K562 (cell line): ENCODE data around the gene TLX2. TPM values are rescaled to one million over a fixed set of nuclear protein-coding genes. Genes with fewer than 3 reads are reported as not detected.
A peak's percentile ranks its signal among the peaks of the same experiment; 100 is the strongest.

Experiments
- CBFA2T3 ChIP-seq: fragments of 450-650 bp; IDR thresholded peaks from 2 replicates; pipeline ENCODE4 v1.6.1; 2017
- CBX2 ChIP-seq: fragments of 200-600 bp; sonication (generic); IDR thresholded peaks from one replicate; pipeline ENCODE4 v1.6.1; 2012; ENCODE audit warnings: mild to moderate bottlenecking, low read length, inconsistent platforms; ENCODE audit not compliant: insufficient read depth, poor library complexity, severe bottlenecking
- CXXC5 ChIP-seq: fragments of 250-450 bp; sonication (Bioruptor Pico); IDR thresholded peaks from 2 replicates; pipeline ENCODE4 v1.8.0; 2022; ENCODE audit warnings: inconsistent platforms, mild to moderate bottlenecking, moderate library complexity
- GTF2F1 ChIP-seq: IDR thresholded peaks from 2 replicates; pipeline ENCODE4 v1.6.1; 2011; ENCODE audit warnings: low read depth, low read length, improper control_type of control experiment
- HNRNPLL ChIP-seq: fragments of 200-400 bp; formaldehyde crosslinking; IDR thresholded peaks from 2 replicates; pipeline ENCODE4 v1.6.1; 2017; ENCODE audit warnings: low read length, low read depth, mild to moderate bottlenecking; ENCODE audit not compliant: poor library complexity, severe bottlenecking
- KAT8 ChIP-seq: fragments of 450-650 bp; IDR thresholded peaks from 2 replicates; pipeline ENCODE4 v1.6.1; 2016; ENCODE audit warnings: low read depth, mild to moderate bottlenecking
- MTA1 ChIP-seq: fragments of 450-650 bp; IDR thresholded peaks from 2 replicates; pipeline ENCODE4 v1.6.1; 2017; ENCODE audit warnings: borderline replicate concordance
- MYNN ChIP-seq, 2 experiments: sonication (generic); formaldehyde crosslinking in 1 of 2; IDR thresholded peaks; 2 replicates each; pipeline versions ENCODE4 v1.5.0 to v1.6.1; 2016 to 2020; ENCODE audit warnings: antibody characterized with exemption in 1 of 2, missing genetic modification reagents in 1 of 2
- NBN ChIP-seq: fragments of 450-650 bp; IDR thresholded peaks from 2 replicates; pipeline ENCODE4 v1.6.1; 2016; ENCODE audit warnings: low read depth, mild to moderate bottlenecking
- PTBP1 ChIP-seq: fragments of 200-400 bp; formaldehyde crosslinking; IDR thresholded peaks from 2 replicates; pipeline ENCODE4 v1.6.1; 2017; ENCODE audit warnings: low read depth, low read length
- RFX1 ChIP-seq: fragments of 450-650 bp; IDR thresholded peaks from 2 replicates; pipeline ENCODE4 v1.6.1; 2016; ENCODE audit warnings: mild to moderate bottlenecking, moderate library complexity
- RFX7 ChIP-seq: fragments of 250-450 bp; sonication (Bioruptor Pico); IDR thresholded peaks from 2 replicates; pipeline ENCODE4 v1.5.1; 2021; ENCODE audit warnings: mild to moderate bottlenecking
- TSC22D4 ChIP-seq: fragments of 450-650 bp; IDR thresholded peaks from 2 replicates; pipeline ENCODE4 v1.6.1; 2016; ENCODE audit warnings: missing genetic modification characterization, missing biosample characterization, control low read depth
- ZNF282 ChIP-seq: sonication (generic); formaldehyde crosslinking; IDR thresholded peaks from 2 replicates; pipeline ENCODE4 v1.8.1; 2023; ENCODE audit warnings: missing genetic modification reagents
- ZNF3 ChIP-seq: fragments of 250-450 bp; sonication (Bioruptor Pico); IDR thresholded peaks from 2 replicates; pipeline ENCODE4 v1.5.0; 2021; ENCODE audit warnings: mild to moderate bottlenecking, moderate library complexity
- ZNF354B ChIP-seq: fragments of 250-450 bp; sonication (Bioruptor Pico); IDR thresholded peaks from 2 replicates; pipeline ENCODE4 v1.4.0; 2020
- ZNF408 ChIP-seq: fragments of 250-450 bp; sonication (Bioruptor Pico); IDR thresholded peaks from 2 replicates; pipeline ENCODE4 v1.4.0; 2020; ENCODE audit warnings: low read depth, mild to moderate bottlenecking, moderate library complexity
- ZNF561 ChIP-seq: fragments of 450-650 bp; formaldehyde crosslinking; conservative IDR thresholded peaks from 2 replicates; pipeline ENCODE4 v1.4.0; 2020; ENCODE audit warnings: mild to moderate bottlenecking, moderate library complexity
- polyA plus RNA-seq, 8 experiments: library from polyadenylated mRNA; depleted of rRNA in 4 of 8; stranded (reverse) in 5 of 8; unstranded in 3 of 8; fragments of >200 nt; fragmentation: Nextera tagmentation in 2 of 8; fragmentation: Illumina TruSeq in 1 of 8; extraction: Ambion mirVana in 2 of 8; extraction: Trizol in 1 of 8; gene quantifications; 2 replicates each; pipeline versions ENCODE4 v1.2.1 to v1.2.3, GENCODE V29; 2011 to 2014; ENCODE audit warnings: inconsistent platforms in 1 of 8, missing spikeins in 1 of 8
- total RNA-seq, 7 experiments: library from RNA; depleted of rRNA in 6 of 7; stranded (reverse); fragments of >200 nt in 6 of 7; fragmentation: Illumina TruSeq in 2 of 7; extraction: Trizol in 2 of 7; gene quantifications; 2 replicates each; pipeline versions ENCODE4 v1.2.1 to v1.2.3, GENCODE V29; 2011 to 2021; ENCODE audit warnings: low replicate concordance in 1 of 7
- TF ChIP-seq, protein P1 (sequence below): sonication (generic); formaldehyde crosslinking; IDR thresholded peaks from 2 replicates; pipeline ENCODE4 v1.8.0; 2022; ENCODE audit warnings: missing genetic modification reagents, mild to moderate bottlenecking, borderline replicate concordance
- TF ChIP-seq, protein P2 (sequence below): IDR thresholded peaks from 3 replicates; pipeline ENCODE4 v1.6.1; 2011; ENCODE audit warnings: borderline replicate concordance, mild to moderate bottlenecking, moderate library complexity; ENCODE audit not compliant: insufficient read length; ENCODE audit errors: extremely low read depth
- TF ChIP-seq, protein P3 (sequence below), 2 experiments: fragments of 450-650 bp; IDR thresholded peaks; 2 replicates each; pipeline ENCODE4 v1.6.1; 2018; ENCODE audit warnings: mild to moderate bottlenecking in 2 of 2, low read depth in 1 of 2; ENCODE audit not compliant: partially characterized antibody in 2 of 2

The TLX2 gene
- total and polyA plus RNA-seq, 9 of the 15 experiments (the other 6 are each of a cell fraction or from before 2014, with no cell fraction given) = not detected

DNA sequence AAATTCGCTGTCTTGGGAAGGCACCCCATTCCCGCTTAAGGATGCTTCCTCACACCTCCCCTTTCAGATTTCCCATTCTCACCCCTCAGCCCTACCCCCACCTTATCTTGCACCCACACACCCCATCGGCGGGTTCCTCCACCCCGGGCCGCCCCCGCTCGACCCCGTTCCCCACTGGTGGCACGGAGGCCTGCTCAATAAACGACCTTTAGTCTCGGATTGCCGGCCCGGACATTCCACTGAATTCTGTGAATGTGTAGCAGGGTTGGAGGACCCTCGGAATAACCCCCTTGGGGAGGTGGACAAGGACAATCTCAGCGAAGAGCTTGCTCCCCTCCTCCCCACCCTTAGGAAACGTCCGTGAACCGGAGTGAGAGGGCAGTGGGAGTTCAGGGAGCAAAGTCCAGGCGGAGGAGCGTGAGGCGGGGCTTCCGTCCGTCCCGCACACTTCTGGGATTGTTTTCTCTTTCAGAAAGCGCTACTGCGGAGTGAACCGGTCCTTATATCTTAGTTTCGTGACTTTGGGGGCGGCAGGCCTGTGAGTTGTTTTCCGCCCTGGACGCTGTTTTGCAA is 12.0 kb upstream of the TLX2 start (continued):
- TF ChIP-seq, protein P1, sequence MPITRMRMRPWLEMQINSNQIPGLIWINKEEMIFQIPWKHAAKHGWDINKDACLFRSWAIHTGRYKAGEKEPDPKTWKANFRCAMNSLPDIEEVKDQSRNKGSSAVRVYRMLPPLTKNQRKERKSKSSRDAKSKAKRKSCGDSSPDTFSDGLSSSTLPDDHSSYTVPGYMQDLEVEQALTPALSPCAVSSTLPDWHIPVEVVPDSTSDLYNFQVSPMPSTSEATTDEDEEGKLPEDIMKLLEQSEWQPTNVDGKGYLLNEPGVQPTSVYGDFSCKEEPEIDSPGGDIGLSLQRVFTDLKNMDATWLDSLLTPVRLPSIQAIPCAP = no peak
- TF ChIP-seq KAT8 (no peak), RFX1 (no peak), TSC22D4 (no peak), HNRNPLL (no peak), MYNN (IDR thresholded peaks at IDR 0.05) (no peak), MYNN (CRISPR knock-in tag; IDR thresholded peaks at IDR 0.05) (no peak), CXXC5 (CRISPR knock-in tag) (no peak), NBN (no peak), ZNF561 (CRISPR knock-in tag) (no peak), CBX2 (no peak), MTA1 (peak; percentile 46; the same call in 1 of the 2 replicates), ZNF408 (CRISPR knock-in tag) (no peak), ZNF282 (CRISPR knock-in tag) (no peak), GTF2F1 (no peak), CBFA2T3 (peak; percentile 73), ZNF354B (CRISPR knock-in tag) (no peak), RFX7 (CRISPR knock-in tag) (no peak), ZNF3 (CRISPR knock-in tag) (no peak), PTBP1 (no peak)
- TF ChIP-seq, protein P2, sequence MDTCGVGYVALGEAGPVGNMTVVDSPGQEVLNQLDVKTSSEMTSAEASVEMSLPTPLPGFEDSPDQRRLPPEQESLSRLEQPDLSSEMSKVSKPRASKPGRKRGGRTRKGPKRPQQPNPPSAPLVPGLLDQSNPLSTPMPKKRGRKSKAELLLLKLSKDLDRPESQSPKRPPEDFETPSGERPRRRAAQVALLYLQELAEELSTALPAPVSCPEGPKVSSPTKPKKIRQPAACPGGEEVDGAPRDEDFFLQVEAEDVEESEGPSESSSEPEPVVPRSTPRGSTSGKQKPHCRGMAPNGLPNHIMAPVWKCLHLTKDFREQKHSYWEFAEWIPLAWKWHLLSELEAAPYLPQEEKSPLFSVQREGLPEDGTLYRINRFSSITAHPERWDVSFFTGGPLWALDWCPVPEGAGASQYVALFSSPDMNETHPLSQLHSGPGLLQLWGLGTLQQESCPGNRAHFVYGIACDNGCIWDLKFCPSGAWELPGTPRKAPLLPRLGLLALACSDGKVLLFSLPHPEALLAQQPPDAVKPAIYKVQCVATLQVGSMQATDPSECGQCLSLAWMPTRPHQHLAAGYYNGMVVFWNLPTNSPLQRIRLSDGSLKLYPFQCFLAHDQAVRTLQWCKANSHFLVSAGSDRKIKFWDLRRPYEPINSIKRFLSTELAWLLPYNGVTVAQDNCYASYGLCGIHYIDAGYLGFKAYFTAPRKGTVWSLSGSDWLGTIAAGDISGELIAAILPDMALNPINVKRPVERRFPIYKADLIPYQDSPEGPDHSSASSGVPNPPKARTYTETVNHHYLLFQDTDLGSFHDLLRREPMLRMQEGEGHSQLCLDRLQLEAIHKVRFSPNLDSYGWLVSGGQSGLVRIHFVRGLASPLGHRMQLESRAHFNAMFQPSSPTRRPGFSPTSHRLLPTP = no peak
- TF ChIP-seq, protein P3, sequence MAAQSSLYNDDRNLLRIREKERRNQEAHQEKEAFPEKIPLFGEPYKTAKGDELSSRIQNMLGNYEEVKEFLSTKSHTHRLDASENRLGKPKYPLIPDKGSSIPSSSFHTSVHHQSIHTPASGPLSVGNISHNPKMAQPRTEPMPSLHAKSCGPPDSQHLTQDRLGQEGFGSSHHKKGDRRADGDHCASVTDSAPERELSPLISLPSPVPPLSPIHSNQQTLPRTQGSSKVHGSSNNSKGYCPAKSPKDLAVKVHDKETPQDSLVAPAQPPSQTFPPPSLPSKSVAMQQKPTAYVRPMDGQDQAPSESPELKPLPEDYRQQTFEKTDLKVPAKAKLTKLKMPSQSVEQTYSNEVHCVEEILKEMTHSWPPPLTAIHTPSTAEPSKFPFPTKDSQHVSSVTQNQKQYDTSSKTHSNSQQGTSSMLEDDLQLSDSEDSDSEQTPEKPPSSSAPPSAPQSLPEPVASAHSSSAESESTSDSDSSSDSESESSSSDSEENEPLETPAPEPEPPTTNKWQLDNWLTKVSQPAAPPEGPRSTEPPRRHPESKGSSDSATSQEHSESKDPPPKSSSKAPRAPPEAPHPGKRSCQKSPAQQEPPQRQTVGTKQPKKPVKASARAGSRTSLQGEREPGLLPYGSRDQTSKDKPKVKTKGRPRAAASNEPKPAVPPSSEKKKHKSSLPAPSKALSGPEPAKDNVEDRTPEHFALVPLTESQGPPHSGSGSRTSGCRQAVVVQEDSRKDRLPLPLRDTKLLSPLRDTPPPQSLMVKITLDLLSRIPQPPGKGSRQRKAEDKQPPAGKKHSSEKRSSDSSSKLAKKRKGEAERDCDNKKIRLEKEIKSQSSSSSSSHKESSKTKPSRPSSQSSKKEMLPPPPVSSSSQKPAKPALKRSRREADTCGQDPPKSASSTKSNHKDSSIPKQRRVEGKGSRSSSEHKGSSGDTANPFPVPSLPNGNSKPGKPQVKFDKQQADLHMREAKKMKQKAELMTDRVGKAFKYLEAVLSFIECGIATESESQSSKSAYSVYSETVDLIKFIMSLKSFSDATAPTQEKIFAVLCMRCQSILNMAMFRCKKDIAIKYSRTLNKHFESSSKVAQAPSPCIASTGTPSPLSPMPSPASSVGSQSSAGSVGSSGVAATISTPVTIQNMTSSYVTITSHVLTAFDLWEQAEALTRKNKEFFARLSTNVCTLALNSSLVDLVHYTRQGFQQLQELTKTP (IDR thresholded peaks at IDR 0.05; ENCODE audit: low read depth in 1 of 2, partially characterized antibody in 2 of 2) = no peak
